ENCODE data around the gene ZNF691.

DNA sequence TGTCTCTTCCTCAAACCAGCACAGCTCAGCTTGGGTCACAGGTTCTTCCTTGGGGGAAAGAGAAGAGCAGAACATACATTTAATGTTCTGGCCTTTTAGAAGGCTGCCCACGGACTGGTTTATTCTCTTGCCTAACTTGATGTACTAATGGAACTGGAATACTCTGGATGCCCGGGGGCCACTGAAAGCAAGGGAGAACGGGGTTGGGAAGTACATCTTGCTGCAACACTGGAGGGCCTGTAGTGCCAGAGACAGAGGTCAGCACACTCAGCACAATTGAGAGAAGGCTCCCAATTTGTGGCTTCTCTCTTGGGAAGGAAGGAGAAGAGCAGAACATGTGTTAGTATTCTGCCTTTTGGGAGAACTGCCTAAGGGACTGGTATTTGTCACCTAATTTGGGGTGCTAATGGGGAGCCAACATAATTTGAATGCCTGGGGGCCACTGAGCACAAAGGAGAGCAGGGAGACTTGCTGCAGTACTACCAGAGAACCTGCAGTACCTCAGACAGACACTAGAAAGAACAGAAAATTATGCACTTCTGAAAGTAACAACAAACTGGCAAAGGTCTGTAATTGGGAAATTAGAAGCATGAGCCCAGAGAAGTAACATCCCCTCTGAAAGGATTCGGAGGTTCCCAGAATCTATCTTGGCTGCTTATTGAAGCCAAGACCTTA is 14.1 kb downstream of the ZNF691 start:
- TF ChIP-seq, protein P1, sequence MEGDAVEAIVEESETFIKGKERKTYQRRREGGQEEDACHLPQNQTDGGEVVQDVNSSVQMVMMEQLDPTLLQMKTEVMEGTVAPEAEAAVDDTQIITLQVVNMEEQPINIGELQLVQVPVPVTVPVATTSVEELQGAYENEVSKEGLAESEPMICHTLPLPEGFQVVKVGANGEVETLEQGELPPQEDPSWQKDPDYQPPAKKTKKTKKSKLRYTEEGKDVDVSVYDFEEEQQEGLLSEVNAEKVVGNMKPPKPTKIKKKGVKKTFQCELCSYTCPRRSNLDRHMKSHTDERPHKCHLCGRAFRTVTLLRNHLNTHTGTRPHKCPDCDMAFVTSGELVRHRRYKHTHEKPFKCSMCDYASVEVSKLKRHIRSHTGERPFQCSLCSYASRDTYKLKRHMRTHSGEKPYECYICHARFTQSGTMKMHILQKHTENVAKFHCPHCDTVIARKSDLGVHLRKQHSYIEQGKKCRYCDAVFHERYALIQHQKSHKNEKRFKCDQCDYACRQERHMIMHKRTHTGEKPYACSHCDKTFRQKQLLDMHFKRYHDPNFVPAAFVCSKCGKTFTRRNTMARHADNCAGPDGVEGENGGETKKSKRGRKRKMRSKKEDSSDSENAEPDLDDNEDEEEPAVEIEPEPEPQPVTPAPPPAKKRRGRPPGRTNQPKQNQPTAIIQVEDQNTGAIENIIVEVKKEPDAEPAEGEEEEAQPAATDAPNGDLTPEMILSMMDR (IDR thresholded peaks at IDR 0.05), result peak in 2 of 6 experiments; percentile 5 to 32
- no peak for TF ChIP-seq POLR2A (IDR thresholded peaks at IDR 0.05)

Data from esophagus squamous epithelium (tissue), 4 donors.